ENCODE results near the gene PRKCE. TPM values are rescaled to one million over a fixed set of nuclear protein-coding genes. Genes with fewer than 3 reads are reported as not detected.
"Not testable (repeated sequence)": the region's sequence is repeated elsewhere in the genome, so short reads cannot be mapped to it uniquely, and the experiment has no call there.

The PRKCE gene
- total RNA-seq, 1 donor from 2014 or later = 13.7 TPM

DNA sequence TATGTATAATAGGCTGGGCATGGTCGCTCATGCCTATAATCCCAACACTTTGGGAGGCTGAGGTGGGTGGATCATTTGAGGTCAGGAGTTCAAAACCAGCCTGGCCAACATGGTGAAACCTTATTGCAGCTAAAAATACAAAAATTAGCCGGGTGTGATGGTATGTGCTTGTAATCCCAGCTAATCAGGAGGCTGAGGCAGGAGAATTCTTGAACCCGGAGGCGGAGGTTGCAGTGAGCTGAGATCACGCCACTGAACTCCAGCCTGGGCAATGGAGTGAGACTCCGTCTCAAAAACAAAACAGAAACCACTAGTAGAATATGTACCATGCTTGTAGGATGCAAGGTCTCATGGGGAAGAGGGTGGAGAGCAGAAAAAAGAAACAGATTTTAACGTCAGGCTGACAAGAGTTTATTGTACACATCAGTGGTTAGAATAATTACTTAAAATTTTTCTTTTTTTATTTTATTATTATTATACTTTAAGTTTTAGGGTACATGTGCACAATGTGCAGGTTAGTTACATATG lies 44.1 kb downstream of the PRKCE start:
- intact Hi-C loops (cut with micrococcal nuclease) = not testable (repeated sequence)

DNA sequence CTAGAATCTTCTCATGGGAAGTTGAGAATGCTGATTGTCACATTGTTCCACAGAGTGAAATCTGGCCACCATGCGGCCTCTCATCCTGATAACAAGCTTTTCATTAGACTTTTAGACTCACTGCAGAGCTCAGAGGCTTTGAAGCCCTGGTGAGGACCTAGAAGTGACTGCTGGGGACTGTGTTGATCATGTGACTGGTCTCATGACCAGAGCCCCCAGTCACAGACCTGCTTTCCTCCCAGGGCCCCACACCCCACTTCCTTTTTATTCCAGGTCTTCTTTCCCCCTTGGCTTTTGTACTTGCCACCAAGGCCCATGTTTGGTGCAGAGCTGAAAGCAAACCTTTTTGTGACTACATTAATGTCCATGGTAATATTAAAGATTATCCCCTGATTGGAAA lies 45.2 kb downstream of the PRKCE start:
- intact Hi-C loops (cut with micrococcal nuclease) = no loop called here

DNA sequence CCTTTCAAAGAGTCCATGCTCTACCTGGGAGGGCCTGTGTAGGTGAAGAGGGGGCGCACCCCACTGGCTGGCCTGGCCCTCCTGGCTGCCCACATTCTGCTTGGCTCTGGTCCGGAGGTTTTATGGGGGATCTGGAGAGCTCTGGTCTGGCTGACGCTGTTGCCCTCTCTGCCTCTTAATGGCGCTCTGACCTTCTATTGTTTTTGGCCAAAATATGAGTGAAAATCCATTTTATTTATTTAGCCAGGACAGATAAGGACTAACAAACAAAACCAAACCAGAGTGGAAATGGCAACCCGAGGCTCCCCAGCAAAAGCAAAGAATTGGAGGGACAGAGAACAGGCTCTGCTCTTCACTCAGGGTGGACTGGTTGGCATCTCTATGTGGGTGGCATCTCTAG lies 45.7 kb downstream of the PRKCE start:
- intact Hi-C loops (cut with micrococcal nuclease) = no loop called here

DNA sequence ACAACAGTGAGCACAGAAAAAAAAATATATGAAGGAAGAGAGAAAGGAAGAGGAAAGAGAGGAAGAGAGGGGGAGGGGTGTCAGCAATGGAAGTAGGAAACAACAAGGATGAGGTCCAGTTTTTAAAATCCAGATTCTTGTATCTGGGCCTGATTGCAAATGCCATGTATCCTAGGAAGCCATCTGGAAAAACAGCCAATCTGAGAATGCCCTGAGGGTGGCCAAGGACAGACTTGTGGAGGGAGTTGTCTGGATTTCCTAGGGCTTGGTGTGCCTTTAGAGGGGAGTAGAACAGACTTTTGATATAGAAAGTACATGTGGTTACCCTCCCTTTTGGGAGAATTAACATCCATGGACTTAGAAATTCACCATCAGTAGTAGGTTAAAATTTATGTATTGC lies 47.1 kb downstream of the PRKCE start:
- intact Hi-C loops (cut with micrococcal nuclease) = no loop called here

DNA sequence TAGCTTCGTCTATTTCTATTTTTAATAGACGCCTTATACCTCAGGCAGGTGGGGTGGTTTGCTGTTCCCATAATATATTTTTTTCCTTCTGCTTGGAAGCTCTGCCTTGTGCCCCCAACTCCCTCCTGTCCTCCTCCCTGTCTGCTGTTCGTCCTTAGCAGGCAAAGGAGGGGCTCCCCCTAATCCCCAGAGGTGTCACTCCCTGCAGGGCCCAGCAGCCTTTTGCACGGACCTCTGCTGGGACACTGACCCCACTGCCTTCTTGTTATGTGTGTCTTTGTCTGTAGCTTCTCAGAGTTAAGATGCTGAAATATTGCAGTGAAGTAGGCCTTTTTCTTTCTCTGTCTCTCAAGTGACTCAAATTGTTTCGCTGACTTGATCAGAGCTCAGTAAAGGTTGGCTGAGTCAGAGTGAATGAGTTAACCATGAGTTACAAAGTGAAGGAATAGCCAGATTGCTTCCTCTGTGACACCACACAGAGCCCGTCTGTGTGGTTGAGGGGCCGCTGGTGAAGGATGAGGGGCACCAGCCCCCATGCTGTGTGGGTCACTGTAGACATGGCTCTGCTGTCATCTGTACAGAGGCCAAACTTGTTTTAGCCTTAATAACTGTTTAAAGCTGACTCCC lies 47.7 kb downstream of the PRKCE start:
- intact Hi-C loops (cut with micrococcal nuclease) = no loop called here

DNA sequence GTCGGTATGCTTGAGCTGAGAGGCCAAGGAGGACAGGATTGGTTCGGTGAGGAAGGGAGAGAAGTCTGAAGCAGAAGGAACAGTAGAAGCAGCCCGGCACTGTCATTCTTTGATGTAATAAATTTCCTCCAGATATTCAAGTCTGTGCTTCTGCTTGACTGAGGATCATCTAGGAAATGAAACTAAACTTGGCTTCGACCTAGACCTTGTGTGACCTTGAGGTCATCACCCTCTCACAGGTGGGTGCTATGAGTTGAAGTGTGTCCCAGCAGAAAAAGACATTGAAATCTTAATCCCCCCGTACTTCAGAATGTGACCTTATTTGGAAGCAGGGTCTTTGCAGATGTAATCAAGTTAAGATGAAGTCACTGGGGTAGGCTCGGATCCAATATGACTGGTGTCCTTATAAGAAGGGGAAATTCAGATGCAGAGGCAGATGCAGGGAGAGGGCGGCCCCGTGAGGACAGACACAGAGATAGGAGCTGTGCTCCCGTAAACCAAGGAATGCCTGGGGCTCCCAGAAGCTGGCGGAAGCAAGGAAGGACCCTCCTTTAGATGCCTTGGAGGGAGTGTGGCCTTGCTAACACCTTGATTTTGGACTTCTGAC lies 49.0 kb downstream of the PRKCE start:
- intact Hi-C loops (cut with micrococcal nuclease) = no loop called here

DNA sequence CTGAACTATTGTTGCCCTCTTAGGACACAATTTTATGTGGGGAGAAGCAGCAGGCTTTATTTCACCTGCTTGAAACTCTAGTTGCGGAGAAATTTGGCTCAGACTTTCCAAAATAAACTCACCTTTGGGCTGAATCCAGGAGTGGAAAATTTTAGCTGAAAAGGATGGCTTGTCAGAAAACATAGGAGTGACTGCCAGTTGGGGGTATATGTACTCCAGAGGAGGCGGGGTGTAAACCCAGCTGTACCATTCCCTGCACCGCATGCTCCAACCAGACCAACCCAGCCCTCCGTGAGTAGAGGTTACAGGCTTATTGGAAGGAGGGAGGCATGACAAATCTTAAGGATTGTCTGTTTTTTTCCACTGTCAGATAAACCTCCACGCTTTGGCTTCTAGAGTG lies 53.8 kb downstream of the PRKCE start:
- intact Hi-C loops (cut with micrococcal nuclease) = no loop called here

DNA sequence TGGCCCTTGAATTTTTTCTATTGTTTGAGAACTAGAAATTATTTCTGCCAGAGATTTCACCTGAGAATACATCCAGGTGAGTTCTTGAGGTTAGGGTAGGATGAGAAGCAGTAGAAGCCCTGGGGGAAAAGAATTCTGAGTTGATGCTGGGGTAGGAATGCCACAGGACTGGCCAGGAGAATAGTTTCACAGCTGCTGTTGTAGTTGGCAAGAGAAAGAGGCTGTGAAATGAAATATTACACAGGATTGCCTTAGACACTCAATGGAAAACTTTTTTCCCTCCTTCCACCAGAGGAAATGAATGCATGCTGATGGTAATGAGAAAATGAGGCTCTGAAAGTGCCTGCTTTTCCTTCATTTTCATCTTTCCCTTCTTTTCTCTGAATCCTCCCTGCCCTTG lies 54.6 kb downstream of the PRKCE start:
- intact Hi-C loops (cut with micrococcal nuclease) = no loop called here

DNA sequence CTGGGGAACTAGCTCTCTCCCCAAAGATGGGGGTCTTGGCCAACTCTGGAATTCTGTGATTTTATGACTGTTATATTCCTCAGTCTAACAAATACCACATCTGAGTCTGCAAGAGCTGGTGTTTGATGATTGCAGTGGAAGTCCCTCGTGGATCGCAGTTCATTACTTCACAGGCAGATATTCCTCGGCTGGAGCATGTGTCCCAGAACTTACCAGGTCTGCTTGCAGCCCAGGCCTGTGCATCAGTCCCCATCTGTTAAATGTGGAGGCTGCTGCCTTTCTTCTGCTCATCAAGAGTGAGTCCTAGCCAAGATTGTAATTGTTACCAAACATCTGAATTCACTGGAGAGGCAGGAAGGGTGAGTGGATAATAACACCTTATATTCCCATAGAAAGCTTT lies 55.5 kb downstream of the PRKCE start:
- intact Hi-C loops (cut with micrococcal nuclease) = no loop called here

DNA sequence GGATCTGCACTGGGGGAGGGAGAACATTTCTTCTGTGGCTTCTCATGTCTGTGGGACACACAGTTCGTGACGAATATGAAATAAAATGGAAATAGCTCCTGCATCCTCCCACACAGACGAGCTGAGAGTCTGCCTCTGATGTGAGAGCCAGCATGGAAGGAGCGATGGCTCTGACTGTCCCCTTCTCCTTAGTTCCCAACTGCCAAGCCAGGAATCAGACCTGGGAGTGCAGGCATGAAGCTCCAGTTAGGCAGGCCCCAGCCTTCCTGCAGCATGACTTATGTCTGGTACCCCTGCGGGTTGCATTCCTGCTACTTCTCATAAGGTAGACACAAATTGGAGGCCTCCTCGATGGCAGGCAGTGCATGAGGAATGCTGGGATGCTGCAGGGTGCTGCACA lies 56.2 kb downstream of the PRKCE start:
- intact Hi-C loops (cut with micrococcal nuclease) = no loop called here

DNA sequence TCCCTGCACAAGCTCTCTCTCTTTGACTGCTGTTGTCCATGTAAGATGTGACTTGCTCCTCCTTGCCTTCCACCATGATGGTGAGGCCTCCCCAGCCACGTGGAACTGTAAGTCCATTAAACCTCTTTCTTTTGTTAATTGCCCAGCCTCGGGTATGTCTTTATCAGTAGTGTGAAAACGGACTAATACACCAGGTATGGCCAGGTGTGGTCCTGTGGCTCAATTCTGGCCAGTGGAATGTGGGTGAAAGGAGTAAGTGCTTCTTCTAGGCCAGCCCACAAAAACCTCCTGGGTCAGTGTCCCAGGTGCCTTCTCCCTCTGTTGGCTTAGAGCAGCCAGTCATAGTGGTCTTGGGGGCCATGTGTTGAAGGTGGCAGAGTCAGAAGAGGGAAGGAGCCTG lies 57.0 kb downstream of the PRKCE start:
- intact Hi-C loops (cut with micrococcal nuclease) = no loop called here

DNA sequence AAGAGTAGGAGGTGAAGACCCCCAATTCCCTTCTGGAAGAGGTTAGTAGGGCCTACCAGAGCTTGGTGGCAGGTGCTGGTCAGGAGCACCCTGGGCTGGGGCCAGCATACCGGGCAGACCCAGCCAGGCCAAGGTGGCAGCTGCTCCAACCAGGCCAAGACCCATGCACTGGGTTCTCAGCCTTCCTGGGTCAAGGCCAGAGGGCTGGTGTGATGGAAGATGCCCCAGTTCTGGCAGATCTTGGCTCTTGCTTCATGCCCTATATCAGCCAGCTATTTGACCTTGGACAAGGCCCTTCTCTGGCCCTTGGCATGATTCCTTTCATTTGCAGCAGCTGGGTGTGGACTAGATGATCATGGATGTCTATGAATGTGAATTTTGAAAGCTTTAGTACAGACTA lies 57.7 kb downstream of the PRKCE start:
- intact Hi-C loops (cut with micrococcal nuclease) = no loop called here

DNA sequence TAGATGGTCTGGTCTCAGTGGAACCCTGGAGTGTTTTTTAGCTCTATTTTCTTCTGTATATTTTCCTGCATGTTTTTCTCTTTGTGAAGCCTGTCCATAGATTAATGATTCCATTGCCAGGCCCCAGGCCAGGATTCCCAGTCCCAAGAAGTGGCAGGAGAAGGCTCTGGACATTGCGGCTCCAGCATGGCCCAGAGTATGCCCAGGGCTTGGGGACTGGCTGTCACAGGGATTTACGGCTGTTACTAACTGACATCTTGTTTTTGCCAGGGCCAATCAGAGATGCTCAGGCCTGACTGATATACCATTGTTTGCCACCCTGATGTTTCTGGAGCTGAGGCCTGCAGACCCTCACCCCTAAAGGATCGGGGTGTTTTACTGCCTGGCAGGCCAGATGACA lies 59.0 kb downstream of the PRKCE start:
- intact Hi-C loops (cut with micrococcal nuclease) = no loop called here

DNA sequence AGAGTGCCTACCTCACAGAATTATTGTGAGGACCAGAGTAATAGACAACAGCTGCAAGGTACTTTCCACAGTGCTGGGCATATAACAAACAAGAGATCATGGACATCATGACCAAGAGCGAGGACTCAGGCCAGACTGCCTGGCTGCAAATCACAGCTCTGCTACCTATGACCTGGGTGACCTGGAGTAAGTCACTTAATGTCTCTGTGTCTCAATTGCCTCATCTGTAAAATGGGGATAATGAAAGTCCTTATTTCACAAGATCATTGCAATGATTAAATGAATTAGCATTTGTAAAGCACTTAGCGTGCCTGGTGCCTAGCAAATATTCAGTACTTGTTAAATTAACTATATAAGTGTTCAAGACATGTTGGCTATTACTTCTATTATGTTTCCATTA lies 59.7 kb downstream of the PRKCE start:
- intact Hi-C loops (cut with micrococcal nuclease) = no loop called here

DNA sequence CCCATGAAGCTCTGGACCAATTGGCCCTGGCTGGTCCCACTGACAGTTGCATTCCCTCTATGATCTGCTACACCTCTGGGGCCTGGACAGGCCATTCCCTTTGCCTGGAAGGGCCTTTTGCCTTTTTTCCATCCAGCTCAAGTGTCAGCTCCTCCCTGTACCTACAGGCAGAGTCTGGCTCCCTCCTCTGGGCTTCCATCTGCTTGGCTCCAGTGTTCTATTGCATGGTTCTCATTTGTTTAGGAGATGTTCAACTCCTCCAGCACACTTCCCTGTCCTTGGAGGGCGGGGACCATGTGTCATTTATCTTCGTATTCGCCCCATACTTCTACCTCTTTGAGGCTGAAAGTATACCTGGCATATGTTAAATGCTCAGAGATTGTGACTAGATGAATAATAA lies 61.1 kb downstream of the PRKCE start:
- intact Hi-C loops (cut with micrococcal nuclease) = no loop called here

DNA sequence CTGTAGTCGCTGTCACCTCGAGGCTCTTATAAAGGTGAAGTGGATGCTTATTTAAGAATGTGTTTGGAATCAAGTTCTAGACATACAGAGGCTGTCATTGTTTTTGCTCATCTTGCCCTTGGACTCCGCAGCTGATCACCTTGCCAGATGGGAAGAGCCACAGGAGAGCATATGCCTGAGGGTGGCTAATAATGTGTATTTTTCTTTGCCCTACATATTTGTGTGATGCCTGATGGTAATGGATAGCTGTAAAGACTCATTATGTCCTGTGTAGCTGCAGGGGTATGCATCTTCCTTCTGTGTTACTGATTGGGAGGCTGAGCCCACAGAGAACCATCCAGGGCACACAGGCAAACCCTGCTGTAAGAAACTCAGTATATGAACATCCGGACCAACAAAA lies 61.7 kb downstream of the PRKCE start:
- intact Hi-C loops (cut with micrococcal nuclease) = no loop called here

DNA sequence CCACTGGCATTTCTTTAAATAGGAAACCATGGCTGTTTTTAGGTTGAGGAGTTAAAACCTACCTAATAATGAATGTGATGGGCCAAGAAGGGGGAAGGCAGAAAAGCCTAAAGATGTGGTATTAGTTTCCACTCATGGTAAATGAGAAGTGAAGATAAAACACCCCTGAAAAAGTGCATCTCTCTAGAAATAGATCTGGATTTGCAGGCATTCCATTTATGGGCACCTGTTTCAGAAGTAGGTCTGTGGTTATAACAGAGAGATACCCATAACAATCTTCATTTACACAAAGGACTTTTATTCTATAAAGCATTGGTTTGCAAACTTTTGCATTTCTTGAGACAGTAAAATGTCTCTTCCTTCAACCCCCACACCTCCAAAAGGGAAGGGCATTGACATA lies 62.1 kb downstream of the PRKCE start:
- intact Hi-C loops (cut with micrococcal nuclease) = no loop called here

DNA sequence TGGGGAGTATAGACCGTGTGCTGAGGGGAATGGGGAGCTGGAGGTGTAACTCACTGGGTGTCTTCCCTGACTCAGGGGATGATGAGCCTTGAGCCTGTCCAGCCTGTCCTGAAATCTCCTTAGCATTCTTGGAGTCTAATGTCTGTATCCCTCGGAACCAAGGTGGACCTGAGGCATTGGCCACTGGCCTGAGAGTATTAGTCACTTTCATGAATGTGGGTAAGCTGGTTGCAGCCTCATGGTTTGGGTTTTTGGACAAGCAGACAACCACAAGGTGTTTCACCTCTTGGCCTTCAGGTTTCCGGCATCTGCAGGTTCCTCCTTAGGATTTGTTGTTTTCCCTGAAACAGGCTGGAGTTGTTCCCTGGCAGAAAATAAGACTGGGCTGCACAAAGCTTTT lies 63.2 kb downstream of the PRKCE start:
- intact Hi-C loops (cut with micrococcal nuclease) = no loop called here

DNA sequence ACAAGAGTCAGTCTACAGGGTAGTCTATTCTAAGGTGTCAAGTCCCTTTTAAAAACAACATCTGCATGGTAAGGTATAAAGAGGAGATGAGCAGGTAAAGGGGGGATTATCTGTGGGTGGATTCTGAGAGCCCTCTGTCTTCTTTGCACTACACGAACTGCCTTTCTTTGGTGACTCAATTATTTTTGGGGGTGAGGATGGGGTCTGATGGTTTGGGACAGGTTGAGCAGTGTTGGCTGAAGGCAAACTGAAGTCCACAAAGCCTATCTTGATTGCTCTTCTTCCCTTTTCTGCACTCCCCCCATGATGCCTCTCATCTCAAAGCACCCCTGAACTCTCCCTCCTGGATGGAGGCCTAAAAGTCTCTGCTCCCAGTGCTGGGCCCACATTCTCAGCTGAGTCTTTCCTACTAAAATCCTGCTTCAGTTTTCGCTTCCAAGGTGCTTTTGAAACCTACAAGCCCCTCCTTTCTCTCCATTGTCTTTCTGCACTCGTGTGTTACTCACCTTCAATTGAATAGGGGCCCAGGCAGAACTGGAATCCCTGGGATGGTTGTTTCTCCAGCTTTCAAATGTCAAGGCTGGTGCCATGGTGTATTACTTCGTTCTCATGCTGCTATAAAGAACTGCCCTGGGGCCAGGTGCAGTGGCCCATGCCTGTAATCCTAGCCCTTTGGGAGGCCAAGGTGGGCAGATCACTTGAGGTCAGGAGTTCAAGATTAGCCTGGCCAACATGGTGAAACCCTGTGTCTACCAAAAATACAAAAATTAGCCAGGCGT lies 64.3 kb downstream of the PRKCE start:
- intact Hi-C loops (cut with micrococcal nuclease) = no loop called here

DNA sequence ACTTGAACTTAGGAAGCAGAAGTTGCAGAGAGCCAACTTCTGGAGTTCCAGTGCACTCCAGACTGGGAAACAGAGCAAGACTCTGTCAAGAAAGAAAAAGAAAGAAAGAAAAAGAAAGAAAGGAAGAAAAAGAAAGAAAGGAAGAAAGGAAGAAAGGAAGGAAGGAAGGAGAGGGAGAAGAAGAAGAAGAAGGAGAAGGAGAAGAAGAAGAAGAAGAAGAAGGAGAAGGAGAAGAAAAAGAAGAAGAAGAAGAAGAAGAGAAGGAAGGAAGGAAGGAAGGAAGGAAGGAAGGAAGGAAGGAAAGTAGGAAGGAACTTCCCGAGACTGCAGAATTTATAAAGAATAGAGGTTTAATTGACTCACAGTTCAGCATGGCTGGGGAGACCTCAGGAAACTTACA lies 65.0 kb downstream of the PRKCE start:
- intact Hi-C loops (cut with micrococcal nuclease) = not testable (repeated sequence)

DNA sequence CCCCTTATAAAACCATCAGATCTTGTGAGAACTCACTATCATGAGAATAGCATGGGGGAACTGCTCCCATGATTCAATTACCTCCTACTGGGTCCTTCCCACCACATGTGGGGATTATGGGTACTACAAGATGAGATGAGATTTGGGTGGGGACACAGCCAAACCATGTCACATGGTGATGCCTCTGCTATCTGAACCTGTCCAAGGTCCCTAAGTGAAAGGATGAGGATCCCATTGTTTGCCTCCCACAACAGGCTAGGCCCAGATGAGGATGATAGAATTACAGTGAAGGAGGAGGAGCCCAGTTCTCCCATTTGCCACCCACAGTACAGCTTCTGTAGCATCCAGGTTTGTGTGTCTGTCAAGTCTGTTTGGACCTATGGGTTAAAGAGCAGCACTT lies 65.4 kb downstream of the PRKCE start:
- intact Hi-C loops (cut with micrococcal nuclease) = no loop called here

DNA sequence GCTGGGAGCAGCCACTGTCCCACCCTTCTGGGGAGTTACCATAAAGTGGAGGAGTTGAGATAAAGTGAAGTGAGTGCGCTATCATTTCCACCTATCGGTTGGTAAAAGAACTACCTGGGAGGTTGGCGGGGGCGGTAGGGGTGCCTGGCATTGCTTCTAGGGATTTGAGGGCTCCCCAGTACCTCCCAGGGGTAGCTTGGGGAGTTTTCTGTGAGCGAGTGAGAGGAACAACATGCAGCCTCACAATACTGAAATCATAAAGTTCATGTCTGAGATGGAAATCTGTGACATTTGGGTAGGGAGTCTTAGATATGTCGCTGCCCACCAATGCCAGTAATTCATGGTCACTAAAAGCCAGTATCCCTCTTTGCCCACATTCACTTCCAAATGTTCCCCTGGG lies 68.7 kb downstream of the PRKCE start:
- intact Hi-C loops (cut with micrococcal nuclease) = no loop called here

DNA sequence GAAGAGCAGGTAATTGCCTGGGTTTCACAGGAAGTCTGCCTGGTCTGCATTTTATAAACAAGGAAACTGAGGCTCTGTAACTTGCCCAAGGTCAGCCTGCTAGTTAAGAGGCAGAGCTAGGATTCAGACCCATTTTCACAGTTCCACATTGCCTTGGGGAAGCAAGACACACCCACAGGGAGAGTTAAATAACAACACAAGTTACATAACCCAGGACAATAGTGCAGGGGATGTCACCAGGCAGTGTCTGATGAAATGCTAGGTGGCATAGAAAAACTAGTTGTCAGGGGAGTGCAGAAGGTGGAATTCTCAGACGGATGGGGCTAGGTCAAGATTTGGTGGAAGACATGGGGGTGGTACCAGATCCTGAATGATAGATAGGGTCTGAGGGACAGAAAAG lies 69.7 kb downstream of the PRKCE start:
- intact Hi-C loops (cut with micrococcal nuclease) = no loop called here

Data from T-helper 1 cell treated with Interleukin-12 subunit alpha and Interleukin-12 subunit beta and Interleukin-4 antibody, amounts not matched to agents 30 ng/mL and 1 ng/mL, for 36 hours (primary cell).